WTC11 (cell line): ENCODE measurements around the gene IL23R. TPM values are rescaled to one million over a fixed set of nuclear protein-coding genes. Genes with fewer than 3 reads are reported as not detected.

Experiments used
- ATAC-seq: fragments of 200-7000 bp; cut with Tn5 transposase; 2 replicates; pipeline ENCODE4 v1.10.0; 2021; ENCODE audit warnings: mild to moderate bottlenecking, moderate library complexity
- CTCF ChIA-PET: fragments of 300-600 bp; sonication (Branson Sonifier 250); formaldehyde crosslinking; loops from one replicate; lab custom pipeline; 2021; ENCODE audit warnings: antibody characterized with exemption; lab: Charles Lee
- POLR2A ChIA-PET: fragments of 350-600 bp; sonication (Branson Sonifier 250); formaldehyde crosslinking; loops from one replicate; lab custom pipeline; 2021; ENCODE audit warnings: antibody characterized with exemption; lab: Charles Lee
- DNase-seq: peaks from one replicate; pipeline ENCODE4 v3.0.0; 2021; ENCODE audit warnings: low spot score
- H3K27ac Mint-ChIP-seq: 2 replicates; pipeline ENCODE4 v1.8.0; 2021; ENCODE audit warnings: mixed read lengths
- H3K27me3 Mint-ChIP-seq: 2 replicates; pipeline ENCODE4 v1.8.0; 2021; ENCODE audit warnings: low read depth, mild to moderate bottlenecking, moderate library complexity, mixed read lengths
- H3K36me3 Mint-ChIP-seq: 2 replicates; pipeline ENCODE4 v1.8.0; 2021; ENCODE audit warnings: mixed read lengths
- H3K4me1 Mint-ChIP-seq: 2 replicates; pipeline ENCODE4 v1.8.0; 2022; ENCODE audit warnings: mixed read lengths
- H3K4me3 Mint-ChIP-seq: 2 replicates; pipeline ENCODE4 v1.8.0; 2021; ENCODE audit warnings: mild to moderate bottlenecking, moderate library complexity, mixed read lengths
- H3K9me3 Mint-ChIP-seq: 2 replicates; pipeline ENCODE4 v1.8.0; 2021; ENCODE audit warnings: mixed read lengths
- ARID4B ChIP-seq: sonication (generic); formaldehyde crosslinking; IDR thresholded peaks from 2 replicates; pipeline ENCODE4 v1.8.0; 2023; ENCODE audit warnings: missing genetic modification reagents, mild to moderate bottlenecking, borderline replicate concordance
- CREM ChIP-seq: sonication (generic); formaldehyde crosslinking; IDR thresholded peaks from 2 replicates; pipeline ENCODE4 v1.8.1; 2022; ENCODE audit warnings: mild to moderate bottlenecking, missing genetic modification reagents, moderate library complexity
- CTCF ChIP-seq: fragments of 200-600 bp; IDR thresholded peaks from 2 replicates; pipeline ENCODE4 v1.8.0; 2022; ENCODE audit warnings: antibody characterized with exemption
- ELF4 ChIP-seq: sonication (generic); formaldehyde crosslinking; IDR thresholded peaks from 2 replicates; pipeline ENCODE4 v1.8.1; 2022; ENCODE audit warnings: low read depth, mild to moderate bottlenecking, moderate library complexity, missing genetic modification reagents
- EMX1 ChIP-seq: fragments of 250-450 bp; sonication (Bioruptor Pico); IDR thresholded peaks from 2 replicates; pipeline ENCODE4 v1.8.0; 2021; ENCODE audit warnings: mild to moderate bottlenecking
- ERG ChIP-seq: fragments of 250-450 bp; sonication (Bioruptor Pico); IDR thresholded peaks from 2 replicates; pipeline ENCODE4 v1.8.0; 2021; ENCODE audit warnings: mild to moderate bottlenecking
- FOXP4 ChIP-seq: sonication (generic); formaldehyde crosslinking; IDR thresholded peaks from 2 replicates; pipeline ENCODE4 v1.8.0; 2022; ENCODE audit warnings: mild to moderate bottlenecking, missing genetic modification reagents
- GABPB1 ChIP-seq: sonication (generic); formaldehyde crosslinking; IDR thresholded peaks from 2 replicates; pipeline ENCODE4 v1.8.1; 2023; ENCODE audit warnings: mild to moderate bottlenecking, missing genetic modification reagents
- JUN ChIP-seq: sonication (generic); formaldehyde crosslinking; IDR thresholded peaks from 2 replicates; pipeline ENCODE4 v1.8.0; 2023; ENCODE audit warnings: mild to moderate bottlenecking, missing genetic modification reagents
- MAX ChIP-seq: sonication (generic); formaldehyde crosslinking; IDR thresholded peaks from 2 replicates; pipeline ENCODE4 v1.8.0; 2022; ENCODE audit warnings: mild to moderate bottlenecking, missing genetic modification reagents
- MLX ChIP-seq: sonication (generic); formaldehyde crosslinking; IDR thresholded peaks from 2 replicates; pipeline ENCODE4 v1.8.1; 2023; ENCODE audit warnings: mild to moderate bottlenecking, missing genetic modification reagents, moderate library complexity
- NFE2L1 ChIP-seq: sonication (generic); formaldehyde crosslinking; IDR thresholded peaks from 2 replicates; pipeline ENCODE4 v1.8.1; 2023; ENCODE audit warnings: missing genetic modification reagents
- PRDM15 ChIP-seq: sonication (generic); formaldehyde crosslinking; IDR thresholded peaks from 2 replicates; pipeline ENCODE4 v1.8.0; 2022; ENCODE audit warnings: missing genetic modification reagents
- RELA ChIP-seq: sonication (generic); formaldehyde crosslinking; IDR thresholded peaks from 2 replicates; pipeline ENCODE4 v1.8.1; 2022; ENCODE audit warnings: missing genetic modification reagents, mild to moderate bottlenecking, borderline replicate concordance
- RORB ChIP-seq: fragments of 250-450 bp; sonication (Bioruptor Pico); IDR thresholded peaks from 2 replicates; pipeline ENCODE4 v1.9.0; 2021; ENCODE audit warnings: mild to moderate bottlenecking
- TEAD4 ChIP-seq: sonication (generic); formaldehyde crosslinking; IDR thresholded peaks from 2 replicates; pipeline ENCODE4 v1.8.0; 2022; ENCODE audit warnings: mild to moderate bottlenecking, missing genetic modification reagents
- ZBTB21 ChIP-seq: sonication (generic); formaldehyde crosslinking; IDR thresholded peaks from 2 replicates; pipeline ENCODE4 v1.8.1; 2023; ENCODE audit warnings: mild to moderate bottlenecking, missing genetic modification reagents, borderline replicate concordance
- total RNA-seq: library from RNA; stranded (reverse); gene quantifications from 3 replicates; pipeline ENCODE4 v1.2.3, GENCODE V29; 2021

Gene IL23R
- total RNA-seq, 1 experiment from 2014 or later, result not detected

- TF ChIP-seq ZBTB21 (CRISPR knock-in tag) (no peak), JUN (CRISPR knock-in tag) (no peak), GABPB1 (CRISPR knock-in tag) (no peak), CREM (no peak), CTCF (no peak)
These were observed 39.3 kb upstream of the IL23R start (continued) for GRCh38 chr1:67126974-67127373.

GRCh38 chr1:67130673-67131072 is 35.6 kb upstream of the IL23R start:
- peaks cover 5% of the 10 kb centered on the region; the same call in 1 of the 2 replicates for H3K27me3 Mint-ChIP-seq
- H3K27ac Mint-ChIP-seq, result no peak overlapping the region
- TF ChIP-seq ARID4B (no peak), MLX (CRISPR knock-in tag) (no peak), EMX1 (CRISPR knock-in tag) (no peak), TEAD4 (CRISPR knock-in tag) (no peak), PRDM15 (CRISPR knock-in tag) (no peak), RELA (CRISPR knock-in tag) (no peak), ERG (no peak), FOXP4 (CRISPR knock-in tag) (no peak), NFE2L1 (CRISPR knock-in tag) (no peak), RORB (CRISPR knock-in tag) (no peak), ELF4 (no peak), MAX (no peak)
- ATAC-seq (no peak), DNase-seq (no peak)
- ChIA-PET POLR2A (interaction anchor here (0.5 kb wide), 1 partner anchor 293 kb away, joined by 3 read pairs; no protein-coding TSS in a partner anchor), CTCF (interaction anchor here (0.6 to 1.6 kb wide), 3 partner anchors 134 to 862 kb away, joined by 3 to 4 read pairs (median 4); no protein-coding TSS in a partner anchor)
- H3K4me1 Mint-ChIP-seq, result peaks cover 14% of the 10 kb centered on the region
- H3K36me3 Mint-ChIP-seq, result no peaks in the 10 kb centered on the region
- H3K9me3 Mint-ChIP-seq, result no peaks in the 10 kb centered on the region
- H3K4me3 Mint-ChIP-seq, result no peak overlapping the region
